Measurements from ENCODE around the gene KANSL1.
"Not testable (repeated sequence)": the region's sequence is repeated elsewhere in the genome, so short reads cannot be mapped to it uniquely, and the experiment has no call there.

KANSL1 gene

DNA sequence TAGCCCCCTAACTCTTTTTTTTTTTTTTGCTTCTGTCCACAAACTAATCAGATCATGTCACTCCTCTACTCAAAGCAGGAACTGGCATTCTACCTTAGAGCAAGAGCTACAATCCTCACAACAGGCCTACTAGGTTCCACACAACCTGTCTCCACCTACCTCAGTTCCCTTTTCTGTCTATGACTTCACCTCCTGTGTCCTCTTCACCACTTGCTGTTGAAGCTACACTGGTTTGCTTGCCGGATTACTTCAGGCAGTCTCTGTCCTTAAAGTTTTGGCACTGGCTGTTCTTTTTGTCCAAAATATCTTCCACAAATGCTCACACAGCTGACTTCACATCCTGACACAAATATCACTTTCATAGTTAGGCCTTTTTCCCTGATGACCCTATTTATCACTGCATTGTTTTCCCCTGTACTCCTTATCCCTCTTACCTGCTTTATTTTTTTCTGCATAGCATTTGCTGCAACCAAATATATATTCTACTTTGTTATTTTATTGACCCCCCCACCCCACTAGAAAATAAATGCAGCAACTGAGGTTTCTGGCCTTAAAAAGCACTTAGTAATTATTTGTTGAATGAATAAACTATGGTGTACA is 72.0 kb downstream of the KANSL1 start:
- Histone ChIP-seq H3K4me3 (ENCODE audit: low read length) (no peak overlapping the region), H2AFZ (ENCODE audit: low read depth, low read length) (no peak overlapping the region), H3K36me3 (ENCODE audit: insufficient read depth, low read length) (no peaks in the 10 kb centered on the region), H3K27me3 (ENCODE audit: insufficient read depth, low read length) (no peaks in the 10 kb centered on the region), H3K9me3 (ENCODE audit: low read length) (no peaks in the 10 kb centered on the region), H3K4me1 (ENCODE audit: insufficient read depth, low read length) (no peaks in the 10 kb centered on the region)

DNA sequence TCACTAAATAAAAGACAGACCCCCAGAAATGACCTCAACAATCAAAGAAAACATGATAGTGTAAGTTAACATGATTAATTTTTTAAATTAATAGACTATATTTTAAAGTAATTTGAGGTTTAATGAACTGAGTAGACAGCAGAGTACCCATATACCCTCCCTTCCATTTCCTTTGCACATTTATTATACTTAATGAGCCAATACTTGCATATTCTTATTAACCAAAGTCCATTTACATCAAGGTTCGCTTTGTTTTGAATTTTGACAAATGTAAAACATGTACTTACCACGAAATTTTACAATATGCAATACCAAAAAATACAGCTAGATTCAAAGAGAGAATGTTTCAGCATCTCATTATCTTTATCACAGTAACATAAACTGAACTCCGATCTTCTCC is 72.7 kb downstream of the KANSL1 start:
- Histone ChIP-seq H3K4me1 (ENCODE audit: insufficient read depth, low read length) (no peaks in the 10 kb centered on the region), H3K36me3 (ENCODE audit: insufficient read depth, low read length) (no peaks in the 10 kb centered on the region)

DNA sequence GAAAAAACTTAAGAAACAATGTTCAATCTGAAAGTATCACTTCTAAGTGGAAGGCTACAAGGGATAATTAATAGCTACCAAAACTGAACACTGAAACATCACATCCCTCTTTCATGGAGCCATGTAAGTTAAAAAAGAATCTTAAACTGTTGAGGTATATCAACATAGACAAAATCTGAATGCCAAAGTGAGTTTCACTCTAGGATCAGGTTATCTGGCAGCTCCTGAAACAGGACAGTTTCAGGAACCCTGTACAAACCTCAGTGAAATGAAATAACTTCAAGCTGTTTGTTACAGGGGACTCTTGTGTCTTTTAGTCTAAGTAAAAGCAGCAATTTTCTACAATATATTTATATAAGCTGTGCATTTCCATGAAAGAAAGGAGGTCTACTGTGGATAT is 73.2 kb downstream of the KANSL1 start:
- no peaks in the 10 kb centered on the region for H3K9me3 ChIP-seq (ENCODE audit: low read length)
- no peak overlapping the region for H3K4me3 ChIP-seq (ENCODE audit: low read length)
- H3K36me3 ChIP-seq (ENCODE audit: insufficient read depth, low read length), result no peaks in the 10 kb centered on the region
- H2AFZ ChIP-seq (ENCODE audit: low read depth, low read length), result no peak overlapping the region
- no peaks in the 10 kb centered on the region for H3K4me1 ChIP-seq (ENCODE audit: insufficient read depth, low read length)
- H3K27me3 ChIP-seq (ENCODE audit: insufficient read depth, low read length), result no peaks in the 10 kb centered on the region

More for the DNA sequence above, 72.7 kb downstream of the KANSL1 start:
- no peak overlapping the region for H2AFZ ChIP-seq (ENCODE audit: low read depth, low read length)
- H3K27me3 ChIP-seq (ENCODE audit: insufficient read depth, low read length), result no peaks in the 10 kb centered on the region
- H3K9me3 ChIP-seq (ENCODE audit: low read length), result no peaks in the 10 kb centered on the region
- H3K4me3 ChIP-seq (ENCODE audit: low read length), result no peak overlapping the region

GRCh38 chr17:46118964-46119363 is 74.3 kb downstream of the KANSL1 start:
- Histone ChIP-seq H3K9me3 (ENCODE audit: low read length) (no peaks in the 10 kb centered on the region), H3K27me3 (ENCODE audit: insufficient read depth, low read length) (no peaks in the 10 kb centered on the region), H3K4me1 (ENCODE audit: insufficient read depth, low read length) (no peaks in the 10 kb centered on the region), H2AFZ (ENCODE audit: low read depth, low read length) (no peak overlapping the region), H3K4me3 (ENCODE audit: low read length) (no peak overlapping the region), H3K36me3 (ENCODE audit: insufficient read depth, low read length) (no peaks in the 10 kb centered on the region)

- Histone ChIP-seq H3K36me3 (ENCODE audit: insufficient read depth, low read length) (no peaks in the 10 kb centered on the region), H3K27me3 (ENCODE audit: insufficient read depth, low read length) (no peaks in the 10 kb centered on the region), H3K9me3 (ENCODE audit: low read length) (no peaks in the 10 kb centered on the region), H3K4me3 (ENCODE audit: low read length) (no peak overlapping the region), H2AFZ (ENCODE audit: low read depth, low read length) (no peak overlapping the region), H3K4me1 (ENCODE audit: insufficient read depth, low read length) (no peaks in the 10 kb centered on the region)
Measured at GRCh38 chr17:46117850-46118696, 75.2 kb downstream of the KANSL1 start.

GRCh38 chr17:46117117-46117516 is 76.1 kb downstream of the KANSL1 start:
- H3K4me1 ChIP-seq (ENCODE audit: insufficient read depth, low read length), result no peaks in the 10 kb centered on the region
- H3K4me3 ChIP-seq (ENCODE audit: low read length), result no peak overlapping the region
- H3K9me3 ChIP-seq (ENCODE audit: low read length), result no peaks in the 10 kb centered on the region
- no peak overlapping the region for H2AFZ ChIP-seq (ENCODE audit: low read depth, low read length)
- no peaks in the 10 kb centered on the region for H3K27me3 ChIP-seq (ENCODE audit: insufficient read depth, low read length)
- no peaks in the 10 kb centered on the region for H3K36me3 ChIP-seq (ENCODE audit: insufficient read depth, low read length)

- no peak overlapping the region for H2AFZ ChIP-seq (ENCODE audit: low read depth, low read length)
- no peak overlapping the region for H3K4me3 ChIP-seq (ENCODE audit: low read length)
- peaks cover 1% of the 10 kb centered on the region for H3K4me1 ChIP-seq (ENCODE audit: insufficient read depth, low read length)
- no peaks in the 10 kb centered on the region for H3K36me3 ChIP-seq (ENCODE audit: insufficient read depth, low read length)
- no peaks in the 10 kb centered on the region for H3K9me3 ChIP-seq (ENCODE audit: low read length)
- no peaks in the 10 kb centered on the region for H3K27me3 ChIP-seq (ENCODE audit: insufficient read depth, low read length)
Measured at GRCh38 chr17:46115699-46116098, 77.5 kb downstream of the KANSL1 start.

- H3K4me1 ChIP-seq (ENCODE audit: insufficient read depth, low read length); H3K27me3 ChIP-seq (ENCODE audit: insufficient read depth, low read length); H3K4me3 ChIP-seq (ENCODE audit: low read length); H3K9me3 ChIP-seq (ENCODE audit: low read length); H2AFZ ChIP-seq (ENCODE audit: low read depth, low read length); H3K36me3 ChIP-seq (ENCODE audit: insufficient read depth, low read length): not testable (repeated sequence)
Measured at GRCh38 chr17:46111236-46111635, 82.0 kb downstream of the KANSL1 start.

DNA sequence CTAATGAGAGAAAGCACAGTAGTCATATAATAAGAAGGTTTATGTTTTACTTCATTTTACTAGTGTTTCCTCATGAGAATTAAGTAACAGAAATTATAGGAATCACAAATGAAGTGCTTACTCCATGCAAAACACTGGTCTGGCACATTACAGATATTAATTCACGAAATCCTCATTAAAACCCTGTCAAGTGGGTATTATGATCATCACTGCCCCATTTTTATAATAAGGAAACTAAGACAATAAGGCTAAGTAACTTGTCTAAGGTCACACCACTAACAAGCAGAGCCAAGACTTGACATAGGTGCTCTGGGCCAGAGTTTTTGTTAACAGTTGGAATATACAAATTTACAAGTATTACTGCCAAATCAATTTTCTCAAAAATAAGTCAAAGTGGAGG is 83.0 kb downstream of the KANSL1 start:
- Histone ChIP-seq H3K9me3 (ENCODE audit: low read length) (no peaks in the 10 kb centered on the region), H3K4me1 (ENCODE audit: insufficient read depth, low read length) (peaks cover 3% of the 10 kb centered on the region), H3K4me3 (ENCODE audit: low read length) (no peak overlapping the region), H2AFZ (ENCODE audit: low read depth, low read length) (no peak overlapping the region), H3K27me3 (ENCODE audit: insufficient read depth, low read length) (no peaks in the 10 kb centered on the region), H3K36me3 (ENCODE audit: insufficient read depth, low read length) (no peaks in the 10 kb centered on the region)

DNA sequence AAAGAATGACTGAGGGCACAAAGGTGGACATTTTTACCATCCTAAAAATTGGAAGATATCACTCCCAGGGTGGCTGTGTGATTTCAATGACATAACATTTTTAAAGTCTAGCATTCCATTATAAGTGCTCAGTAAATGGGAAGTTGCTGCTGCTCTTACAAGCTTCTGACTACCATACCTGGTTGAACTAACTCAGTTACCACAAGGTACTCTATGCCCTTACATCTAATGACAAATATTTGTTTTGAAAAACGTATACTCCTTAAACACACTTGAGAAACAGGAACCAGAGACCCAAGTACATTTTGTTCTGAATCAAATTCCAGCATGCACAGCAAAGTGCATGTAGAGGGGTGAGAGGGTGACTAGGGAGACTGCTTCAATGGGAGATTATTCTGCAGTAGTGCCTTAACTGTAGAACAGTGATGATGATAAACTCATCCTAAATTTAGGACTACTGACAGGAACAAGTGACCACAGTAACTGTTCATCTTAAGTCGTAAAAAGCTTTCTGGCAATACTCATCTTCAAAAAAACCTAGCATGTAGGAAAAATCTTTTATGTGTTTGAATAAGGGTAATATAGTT is 83.5 kb downstream of the KANSL1 start:
- Histone ChIP-seq H3K4me3 (ENCODE audit: low read length) (no peak overlapping the region), H3K27me3 (ENCODE audit: insufficient read depth, low read length) (no peaks in the 10 kb centered on the region), H2AFZ (ENCODE audit: low read depth, low read length) (no peak overlapping the region), H3K9me3 (ENCODE audit: low read length) (no peaks in the 10 kb centered on the region), H3K36me3 (ENCODE audit: insufficient read depth, low read length) (no peaks in the 10 kb centered on the region), H3K4me1 (ENCODE audit: insufficient read depth, low read length) (peaks cover 3% of the 10 kb centered on the region)

GRCh38 chr17:46108550-46109110 is 84.6 kb downstream of the KANSL1 start:
- Histone ChIP-seq H3K27me3 (ENCODE audit: insufficient read depth, low read length) (no peaks in the 10 kb centered on the region), H3K4me3 (ENCODE audit: low read length) (no peak overlapping the region), H3K4me1 (ENCODE audit: insufficient read depth, low read length) (peaks cover 3% of the 10 kb centered on the region), H3K36me3 (ENCODE audit: insufficient read depth, low read length) (no peaks in the 10 kb centered on the region), H3K9me3 (ENCODE audit: low read length) (no peaks in the 10 kb centered on the region), H2AFZ (ENCODE audit: low read depth, low read length) (no peak overlapping the region)

DNA sequence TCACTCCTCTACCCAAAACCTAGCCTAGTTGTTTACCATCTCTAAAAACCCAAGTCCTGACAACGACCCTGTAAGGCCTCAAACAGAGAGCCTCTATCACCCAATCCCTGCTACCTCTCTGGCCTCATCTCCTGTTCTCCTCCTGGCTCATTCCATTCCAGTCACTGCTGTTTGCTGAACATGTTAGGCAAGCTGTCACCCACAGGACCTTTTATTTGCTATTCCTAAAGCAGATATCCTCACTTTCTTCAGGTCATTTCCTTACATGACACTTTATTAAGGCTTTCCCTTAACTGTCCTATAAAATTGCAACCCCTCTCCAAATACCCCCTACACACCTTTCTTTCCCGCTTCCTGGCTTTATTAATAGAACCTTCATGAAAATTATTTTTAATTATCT is 85.1 kb downstream of the KANSL1 start:
- H2AFZ ChIP-seq (ENCODE audit: low read depth, low read length), result no peak overlapping the region
- H3K4me3 ChIP-seq (ENCODE audit: low read length), result no peak overlapping the region
- H3K4me1 ChIP-seq (ENCODE audit: insufficient read depth, low read length), result peaks cover 3% of the 10 kb centered on the region
- H3K27me3 ChIP-seq (ENCODE audit: insufficient read depth, low read length), result no peaks in the 10 kb centered on the region
- no peaks in the 10 kb centered on the region for H3K36me3 ChIP-seq (ENCODE audit: insufficient read depth, low read length)
- no peaks in the 10 kb centered on the region for H3K9me3 ChIP-seq (ENCODE audit: low read length)

- H3K4me3 ChIP-seq (ENCODE audit: low read length), result no peak overlapping the region
- peaks cover 3% of the 10 kb centered on the region for H3K4me1 ChIP-seq (ENCODE audit: insufficient read depth, low read length)
- no peaks in the 10 kb centered on the region for H3K9me3 ChIP-seq (ENCODE audit: low read length)
- no peaks in the 10 kb centered on the region for H3K36me3 ChIP-seq (ENCODE audit: insufficient read depth, low read length)
- H3K27me3 ChIP-seq (ENCODE audit: insufficient read depth, low read length), result no peaks in the 10 kb centered on the region
- H2AFZ ChIP-seq (ENCODE audit: low read depth, low read length), result no peak overlapping the region
Measured at GRCh38 chr17:46106966-46107644, 86.1 kb downstream of the KANSL1 start.
